ENCODE measurements around the gene EYS. TPM values are rescaled to one million over a fixed set of nuclear protein-coding genes. Genes with fewer than 3 reads are reported as not detected.

The EYS gene
- total and polyA plus RNA-seq, 9 of the 15 experiments (the other 6 are each of a cell fraction or from before 2014, with no cell fraction given): 0.03 to 0.36 (median 0.10) TPM; not detected in 2

DNA sequence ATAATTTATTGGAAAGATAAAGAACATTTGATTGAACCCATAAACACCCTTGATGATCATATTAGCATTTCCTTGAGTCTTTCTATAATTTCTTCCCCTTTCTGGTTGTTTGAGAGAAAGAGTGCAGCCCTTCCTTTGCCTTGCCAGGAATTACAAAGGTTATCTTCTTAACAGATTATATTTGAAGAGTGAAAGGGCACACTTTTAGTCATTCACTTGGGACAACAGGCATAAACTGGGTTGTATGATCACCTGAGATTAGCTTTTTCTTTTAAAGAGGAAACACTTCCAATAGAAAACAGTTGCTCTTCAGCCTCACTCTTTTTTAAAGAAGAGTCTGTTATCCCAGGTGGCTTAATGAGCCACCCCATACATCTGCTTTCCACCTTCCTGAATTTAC is 1776.2 kb downstream of the EYS start (continued):
- TF ChIP-seq CREB1 (IDR thresholded peaks at IDR 0.05): no peak
- no peak for TF ChIP-seq CREB1 (CRISPR knock-in tag; IDR thresholded peaks at IDR 0.05)
- TF ChIP-seq ZNF140 (CRISPR knock-in tag; IDR thresholded peaks at IDR 0.05): no peak
- TF ChIP-seq, protein P1, sequence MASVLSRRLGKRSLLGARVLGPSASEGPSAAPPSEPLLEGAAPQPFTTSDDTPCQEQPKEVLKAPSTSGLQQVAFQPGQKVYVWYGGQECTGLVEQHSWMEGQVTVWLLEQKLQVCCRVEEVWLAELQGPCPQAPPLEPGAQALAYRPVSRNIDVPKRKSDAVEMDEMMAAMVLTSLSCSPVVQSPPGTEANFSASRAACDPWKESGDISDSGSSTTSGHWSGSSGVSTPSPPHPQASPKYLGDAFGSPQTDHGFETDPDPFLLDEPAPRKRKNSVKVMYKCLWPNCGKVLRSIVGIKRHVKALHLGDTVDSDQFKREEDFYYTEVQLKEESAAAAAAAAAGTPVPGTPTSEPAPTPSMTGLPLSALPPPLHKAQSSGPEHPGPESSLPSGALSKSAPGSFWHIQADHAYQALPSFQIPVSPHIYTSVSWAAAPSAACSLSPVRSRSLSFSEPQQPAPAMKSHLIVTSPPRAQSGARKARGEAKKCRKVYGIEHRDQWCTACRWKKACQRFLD (CRISPR knock-in tag; IDR thresholded peaks at IDR 0.05): no peak

GRCh38 chr6:63929111-63929510 is 1777.9 kb downstream of the EYS start:
- no peak overlapping the region for H3K27ac ChIP-seq (ENCODE audit: extremely low read depth, low read depth, low read length)
- H3K36me3 ChIP-seq (ENCODE audit: control insufficient read depth, insufficient read depth, low read length): no peaks in the 10 kb centered on the region
- TF ChIP-seq, protein P2, sequence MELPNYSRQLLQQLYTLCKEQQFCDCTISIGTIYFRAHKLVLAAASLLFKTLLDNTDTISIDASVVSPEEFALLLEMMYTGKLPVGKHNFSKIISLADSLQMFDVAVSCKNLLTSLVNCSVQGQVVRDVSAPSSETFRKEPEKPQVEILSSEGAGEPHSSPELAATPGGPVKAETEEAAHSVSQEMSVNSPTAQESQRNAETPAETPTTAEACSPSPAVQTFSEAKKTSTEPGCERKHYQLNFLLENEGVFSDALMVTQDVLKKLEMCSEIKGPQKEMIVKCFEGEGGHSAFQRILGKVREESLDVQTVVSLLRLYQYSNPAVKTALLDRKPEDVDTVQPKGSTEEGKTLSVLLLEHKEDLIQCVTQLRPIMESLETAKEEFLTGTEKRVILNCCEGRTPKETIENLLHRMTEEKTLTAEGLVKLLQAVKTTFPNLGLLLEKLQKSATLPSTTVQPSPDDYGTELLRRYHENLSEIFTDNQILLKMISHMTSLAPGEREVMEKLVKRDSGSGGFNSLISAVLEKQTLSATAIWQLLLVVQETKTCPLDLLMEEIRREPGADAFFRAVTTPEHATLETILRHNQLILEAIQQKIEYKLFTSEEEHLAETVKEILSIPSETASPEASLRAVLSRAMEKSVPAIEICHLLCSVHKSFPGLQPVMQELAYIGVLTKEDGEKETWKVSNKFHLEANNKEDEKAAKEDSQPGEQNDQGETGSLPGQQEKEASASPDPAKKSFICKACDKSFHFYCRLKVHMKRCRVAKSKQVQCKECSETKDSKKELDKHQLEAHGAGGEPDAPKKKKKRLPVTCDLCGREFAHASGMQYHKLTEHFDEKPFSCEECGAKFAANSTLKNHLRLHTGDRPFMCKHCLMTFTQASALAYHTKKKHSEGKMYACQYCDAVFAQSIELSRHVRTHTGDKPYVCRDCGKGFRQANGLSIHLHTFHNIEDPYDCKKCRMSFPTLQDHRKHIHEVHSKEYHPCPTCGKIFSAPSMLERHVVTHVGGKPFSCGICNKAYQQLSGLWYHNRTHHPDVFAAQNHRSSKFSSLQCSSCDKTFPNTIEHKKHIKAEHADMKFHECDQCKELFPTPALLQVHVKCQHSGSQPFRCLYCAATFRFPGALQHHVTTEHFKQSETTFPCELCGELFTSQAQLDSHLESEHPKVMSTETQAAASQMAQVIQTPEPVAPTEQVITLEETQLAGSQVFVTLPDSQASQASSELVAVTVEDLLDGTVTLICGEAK (IDR thresholded peaks at IDR 0.05): no peak
- TF ChIP-seq, protein P2 (CRISPR knock-in tag; IDR thresholded peaks at IDR 0.05): no peak
- TF ChIP-seq MTA1 (IDR thresholded peaks at IDR 0.05; ENCODE audit: borderline replicate concordance) (no peak), ZNF766 (CRISPR knock-in tag; conservative IDR thresholded peaks at IDR 0.05) (no peak), PHF20 (IDR thresholded peaks at IDR 0.05; ENCODE audit: partially characterized antibody) (no peak), NR4A1 (CRISPR knock-in tag; IDR thresholded peaks at IDR 0.05) (no peak), NR4A1 (tag; IDR thresholded peaks at IDR 0.05) (no peak), E2F3 (CRISPR knock-in tag; IDR thresholded peaks at IDR 0.05) (no peak)
- H2AFZ ChIP-seq (ENCODE audit: low read depth, low read length): no peak overlapping the region
- FAIRE-seq (no peak), DNase-seq (ENCODE audit: extremely low read depth in 1 of 4, low spot score in 3 of 4) (no peak), ATAC-seq (no peak)
- no peak overlapping the region for H3K4me3 ChIP-seq
- in situ Hi-C loops (cut with MboI): no loop called here
- H3K79me2 ChIP-seq (ENCODE audit: control insufficient read depth, insufficient read depth, low read length): no peaks in the 10 kb centered on the region
- H3K9me3 ChIP-seq (replicated peaks; ENCODE audit: control insufficient read depth, insufficient read depth, low read depth, low read length): no peaks in the 10 kb centered on the region
- H3K4me2 ChIP-seq (ENCODE audit: insufficient read depth, low read length): no peak overlapping the region
- no peaks in the 10 kb centered on the region for H3K9me1 ChIP-seq (ENCODE audit: control insufficient read depth, insufficient read depth, low read length)
- WGBS (ENCODE audit: insufficient coverage, low coverage, missing lambda C conversion rate): 0% methylated on average over 2 of the region's 2 CpGs
- intact Hi-C loops (cut with micrococcal nuclease): no loop called here
- ChIA-PET CTCF (ENCODE audit: low intra/inter-chr PET ratio) (no interaction called here), POLR2A (no interaction called here)
- H3K9ac ChIP-seq (ENCODE audit: insufficient read depth in 1 of 2, low read depth in 2 of 2, low read length in 2 of 2): no peak overlapping the region
- BruUV-seq (replicated peaks): no TSS peak
- no peaks in the 10 kb centered on the region for H3K4me1 ChIP-seq (replicated peaks in 1 of 2; ENCODE audit: control insufficient read depth in 2 of 2, insufficient read depth in 2 of 2, low read length in 2 of 2)
- no peaks in the 10 kb centered on the region for H4K20me1 ChIP-seq (replicated peaks; ENCODE audit: control insufficient read depth, insufficient read depth, low read length)
- H3K27me3 ChIP-seq (ENCODE audit: control insufficient read depth in 2 of 2, insufficient read depth in 2 of 2, low read length in 2 of 2): no peaks in the 10 kb centered on the region
